Spleen (tissue), 11 donors: Measurements from ENCODE around the gene VSIG4. TPM values are rescaled to one million over a fixed set of nuclear protein-coding genes. Genes with fewer than 3 reads are reported as not detected.
A peak's percentile ranks its signal among the peaks of the same experiment; 100 is the strongest.

ENCODE experiments used
- DNase-seq: peaks from one replicate; pipeline ENCODE4 v3.0.0-alpha.2; 2020
- H3K27ac ChIP-seq, 8 donors: fragments of 200-600 bp; sonication (generic) in 7 of 8; 1 replicate in 4 of 8; 2 replicates in 4 of 8; pipeline versions ENCODE4 v1.5.0 to v1.8.0; 2016 to 2021; ENCODE audit warnings: inconsistent platforms in 4 of 8, mild to moderate bottlenecking in 4 of 8, moderate library complexity in 1 of 8
- H3K27me3 ChIP-seq, 7 donors: fragments of 200-600 bp; sonication (generic) in 6 of 7; replicated peaks in 1 of 7; 1 replicate in 4 of 7; 2 replicates in 3 of 7; pipeline versions ENCODE4 v1.5.0 to v1.8.0; 2016 to 2021; ENCODE audit warnings: inconsistent platforms in 3 of 7, mild to moderate bottlenecking in 1 of 7
- H3K36me3 ChIP-seq, 6 donors: fragments of 200-600 bp; sonication (generic) in 5 of 6; 1 replicate in 4 of 6; 2 replicates in 2 of 6; pipeline versions ENCODE4 v1.5.0 to v1.8.0; 2016 to 2021; ENCODE audit warnings: inconsistent platforms in 2 of 6
- H3K4me1 ChIP-seq, 6 donors: fragments of 200-600 bp; sonication (generic) in 5 of 6; 1 replicate in 3 of 6; 2 replicates in 3 of 6; pipeline versions ENCODE4 v1.5.0 to v1.8.0; 2016 to 2021; ENCODE audit warnings: inconsistent platforms in 3 of 6
- H3K4me3 ChIP-seq, 8 donors: fragments of 200-600 bp; sonication (generic) in 7 of 8; 1 replicate in 4 of 8; 2 replicates in 4 of 8; pipeline versions ENCODE4 v1.5.0 to v1.8.0; 2016 to 2021; ENCODE audit warnings: inconsistent platforms in 4 of 8, mild to moderate bottlenecking in 4 of 8, moderate library complexity in 2 of 8
- H3K9me3 ChIP-seq, 8 donors: fragments of 200-600 bp; sonication (generic) in 7 of 8; 1 replicate in 4 of 8; 2 replicates in 4 of 8; pipeline versions ENCODE4 v1.5.0 to v1.8.0; 2016 to 2021; ENCODE audit warnings: inconsistent platforms in 4 of 8
- POLR2A ChIP-seq, 3 donors: fragments of 450-650 bp; IDR thresholded peaks; one replicate each; pipeline ENCODE4 v1.5.1; 2017; ENCODE audit warnings: antibody characterized with exemption in 3 of 3, mild to moderate bottlenecking in 1 of 3
- POLR2AphosphoS5 ChIP-seq, 3 donors: sonication (generic); formaldehyde crosslinking; IDR thresholded peaks; one replicate each; pipeline ENCODE4 v1.5.1; 2017; ENCODE audit warnings: antibody characterized with exemption in 3 of 3
- WGBS, 5 donors: extraction: QIAGEN DNeasy Blood & Tissue Kit in 3 of 5; methylation state at CpG; one replicate each; pipeline versions ENCODE4 v1.1.5 to v1.1.7; 2013 to 2018; 5-methylcytosine and 5-hydroxymethylcytosine counted together
- intact Hi-C: fragments of 100-400 bp; cut with DNase I; formaldehyde crosslinking; loops from one replicate; pipeline ENCODE4 v1.15.0; 2023; ENCODE audit warnings: low total_unique reads
- polyA plus RNA-seq, 3 donors: library from polyadenylated mRNA; stranded (reverse); fragments of 200-250 nt; gene quantifications; one replicate each; pipeline ENCODE4 v1.2.1, GENCODE V29; 2013
- total RNA-seq, 7 donors: library from RNA; depleted of rRNA in 3 of 7; stranded (reverse); fragments of >200 nt in 3 of 7; fragmentation: NEBNext Ultra II Directional in 4 of 7; extraction: Animal tissue kit (Norgen Biotek cat#: 25700) in 4 of 7; gene quantifications; one replicate each; pipeline versions ENCODE4 v1.1.0 to v1.2.1, GENCODE V29; 2016 to 2021
- TF ChIP-seq, protein P1 (sequence below), 11 experiments: fragments of 200-600 bp in 7 of 11; fragments of 450-650 bp in 4 of 11; sonication (generic) in 4 of 11; IDR thresholded peaks in 8 of 11; conservative IDR thresholded peaks in 3 of 11; 1 replicate in 7 of 11; 2 replicates in 4 of 11; pipeline versions ENCODE4 v1.4.0 to v1.8.0; 2016 to 2021; ENCODE audit warnings: antibody characterized with exemption in 11 of 11, inconsistent platforms in 4 of 11, mild to moderate bottlenecking in 1 of 11
- donor health status: healthy with polysubstance abuse.
- donor health status: DM: no; HTN: no; CAD: no; lungs with moderate emphysema.
- donor health status: DM: no; HTN: no; CAD: no.
- donor health status: Bipolar disorder and iron deficiency.
- donor health status: healthy.
- donor health status: DM: no; HTN: no; CAD: no.
- donor health status: DM: yes; HTN: yes; CAD: no.

The VSIG4 gene
- total and polyA plus RNA-seq, 10 donors, result 6.3 to 255 (median 49.7) TPM

DNA sequence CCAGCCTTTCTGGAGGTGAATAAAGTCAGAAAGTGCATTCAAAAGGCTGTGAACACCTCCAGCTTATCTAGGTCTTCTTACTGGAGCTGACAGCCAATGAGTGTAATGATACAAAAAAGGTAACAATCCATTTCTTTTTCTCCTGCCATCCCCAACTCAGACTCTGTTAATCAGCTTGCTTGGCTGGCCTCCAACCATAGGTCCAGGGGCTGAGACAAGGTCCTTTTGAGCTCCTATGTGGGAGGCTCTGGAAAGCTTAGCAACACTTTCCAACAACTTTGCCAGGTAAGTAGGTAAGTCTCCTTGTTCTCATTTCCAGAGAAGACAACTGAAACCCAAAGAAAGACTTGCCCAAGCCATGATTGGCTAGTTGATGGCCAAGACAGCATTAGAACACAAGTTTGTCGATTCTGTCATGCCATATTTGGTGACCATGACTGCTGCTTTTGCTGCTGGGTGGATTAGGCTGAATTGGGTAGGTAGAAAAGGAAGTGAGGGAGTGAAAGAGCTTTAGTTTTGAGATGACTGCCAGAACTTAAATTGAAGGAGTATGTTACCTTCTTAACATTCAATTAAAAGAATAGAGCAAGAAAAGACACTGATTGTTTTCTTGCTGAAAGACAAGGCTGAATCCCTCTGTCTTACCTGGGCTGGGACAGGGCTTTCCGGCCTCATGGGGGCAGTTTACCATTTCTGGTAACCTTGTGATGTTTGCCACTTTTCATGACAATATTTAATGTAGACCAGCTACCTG, 22.8 kb downstream of the VSIG4 start:
- H3K27me3 ChIP-seq, result no peaks in the 10 kb centered on the region
- peak overlapping the region; percentile 46 to 94 (median 86) for H3K27ac ChIP-seq
- DNase-seq, result no peak
- intact Hi-C loops, result no loop called here
- 17 to 50% (median 35%) methylated on average over 2 of the region's 2 CpGs for WGBS, 5 donors
- no peaks in the 10 kb centered on the region for H3K9me3 ChIP-seq
- H3K4me3 ChIP-seq, result peak overlapping the region in 7 of 8 donors; percentile 17 to 70 (median 36)
- TF ChIP-seq, protein P1, sequence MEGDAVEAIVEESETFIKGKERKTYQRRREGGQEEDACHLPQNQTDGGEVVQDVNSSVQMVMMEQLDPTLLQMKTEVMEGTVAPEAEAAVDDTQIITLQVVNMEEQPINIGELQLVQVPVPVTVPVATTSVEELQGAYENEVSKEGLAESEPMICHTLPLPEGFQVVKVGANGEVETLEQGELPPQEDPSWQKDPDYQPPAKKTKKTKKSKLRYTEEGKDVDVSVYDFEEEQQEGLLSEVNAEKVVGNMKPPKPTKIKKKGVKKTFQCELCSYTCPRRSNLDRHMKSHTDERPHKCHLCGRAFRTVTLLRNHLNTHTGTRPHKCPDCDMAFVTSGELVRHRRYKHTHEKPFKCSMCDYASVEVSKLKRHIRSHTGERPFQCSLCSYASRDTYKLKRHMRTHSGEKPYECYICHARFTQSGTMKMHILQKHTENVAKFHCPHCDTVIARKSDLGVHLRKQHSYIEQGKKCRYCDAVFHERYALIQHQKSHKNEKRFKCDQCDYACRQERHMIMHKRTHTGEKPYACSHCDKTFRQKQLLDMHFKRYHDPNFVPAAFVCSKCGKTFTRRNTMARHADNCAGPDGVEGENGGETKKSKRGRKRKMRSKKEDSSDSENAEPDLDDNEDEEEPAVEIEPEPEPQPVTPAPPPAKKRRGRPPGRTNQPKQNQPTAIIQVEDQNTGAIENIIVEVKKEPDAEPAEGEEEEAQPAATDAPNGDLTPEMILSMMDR (IDR thresholded peaks at IDR 0.05 in 8 of 11, conservative IDR thresholded peaks at IDR 0.05 in 3 of 11), result no peak
- peak in 1 of 3 donors; percentile 23 for TF ChIP-seq POLR2AphosphoS5 (IDR thresholded peaks at IDR 0.05)
- peaks cover 19 to 80% (median 31%) of the 10 kb centered on the region in 6 donors for H3K4me1 ChIP-seq
- peaks cover 0 to 11% (median 0%) of the 10 kb centered on the region in 6 donors for H3K36me3 ChIP-seq

DNA sequence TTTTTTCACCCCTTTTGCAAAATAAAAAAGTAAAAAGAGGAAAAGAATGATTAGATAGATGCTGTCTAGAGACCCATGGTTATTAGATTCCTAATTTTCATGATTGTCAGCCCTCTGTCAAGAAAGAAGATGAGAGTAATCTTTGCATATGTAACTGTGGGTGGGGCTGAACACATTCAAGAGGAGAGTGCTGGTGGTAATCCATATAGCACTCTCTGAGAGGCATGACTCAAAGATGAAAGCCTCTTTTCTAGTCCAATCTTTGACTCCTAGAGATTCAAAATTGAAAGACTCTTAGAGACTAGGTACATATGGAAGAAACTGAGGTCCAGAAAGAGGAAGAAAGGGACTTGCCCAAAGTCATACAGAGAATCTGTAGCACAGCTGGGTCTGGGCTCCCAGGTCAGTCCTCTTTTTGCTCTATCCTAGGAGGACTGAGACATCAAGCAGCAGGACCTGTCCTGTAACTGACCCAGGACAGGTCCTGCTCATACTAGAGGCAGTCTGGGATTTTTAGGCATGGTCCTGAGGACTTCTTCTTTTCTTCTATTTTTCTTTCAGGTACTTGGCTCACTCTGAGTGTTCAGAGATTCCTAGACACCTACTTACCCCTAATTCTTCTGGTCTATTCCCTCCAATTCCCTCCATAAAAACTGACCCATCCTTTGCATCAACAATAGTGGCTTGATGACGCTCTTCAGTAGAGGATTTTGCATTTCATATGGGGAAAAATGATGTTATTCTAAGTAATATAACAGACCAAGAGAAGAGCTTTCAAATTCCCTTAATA, 23.8 kb downstream of the VSIG4 start:
- Histone ChIP-seq H3K36me3 (peaks cover 0 to 11% (median 0%) of the 10 kb centered on the region in 6 donors), H3K27ac (peak overlapping the region; percentile 46 to 94 (median 86)), H3K27me3 (no peaks in the 10 kb centered on the region), H3K9me3 (no peaks in the 10 kb centered on the region), H3K4me3 (peak overlapping the region in 7 of 8 donors; percentile 17 to 70 (median 36)), H3K4me1 (peaks cover 19 to 84% (median 35%) of the 10 kb centered on the region in 6 donors)
- intact Hi-C loops, result no loop called here
- TF ChIP-seq POLR2A (IDR thresholded peaks at IDR 0.05) (no peak), POLR2AphosphoS5 (IDR thresholded peaks at IDR 0.05) (no peak)
- TF ChIP-seq, protein P1 (IDR thresholded peaks at IDR 0.05 in 8 of 11, conservative IDR thresholded peaks at IDR 0.05 in 3 of 11), result no peak
- DNase-seq, result no peak
- 33 to 70% (median 54%) methylated on average over 1 of the region's 1 CpG for WGBS, 5 donors

DNA sequence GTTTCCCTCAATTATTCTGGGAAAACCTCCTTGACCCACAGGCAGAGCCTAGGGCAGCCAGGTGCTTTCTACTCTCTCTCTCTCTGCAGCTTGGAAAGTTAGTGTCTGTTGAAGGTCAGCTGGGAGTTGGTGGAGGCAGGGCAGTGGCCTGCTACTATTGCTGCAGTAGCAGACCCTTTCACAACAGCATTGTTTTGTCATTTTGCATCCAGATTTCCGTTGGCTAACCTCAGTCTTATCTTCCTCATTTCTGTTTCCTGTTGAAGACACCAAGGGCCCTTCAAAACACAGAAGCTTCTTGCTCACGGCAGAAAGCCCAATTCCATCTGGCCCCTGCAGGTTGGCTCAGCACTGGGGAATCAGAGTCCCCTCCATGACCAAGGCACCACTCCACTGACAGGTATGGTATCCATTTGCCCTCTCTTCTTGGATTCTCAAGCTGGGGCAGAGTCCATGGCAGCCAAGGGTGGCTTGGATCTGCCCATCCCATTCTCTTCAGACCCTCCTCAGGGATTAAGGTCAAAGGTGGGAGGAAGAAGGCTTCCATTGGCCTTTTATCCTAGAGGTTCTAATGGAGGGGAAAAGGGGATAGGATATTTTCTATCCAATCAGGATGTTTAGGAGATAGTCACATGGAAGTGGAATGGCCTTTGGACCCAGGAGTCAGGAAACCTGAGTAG, 24.6 kb downstream of the VSIG4 start:
- Histone ChIP-seq H3K36me3 (peaks cover 0 to 11% (median 0%) of the 10 kb centered on the region in 6 donors), H3K4me1 (peaks cover 19 to 78% (median 36%) of the 10 kb centered on the region in 6 donors), H3K27ac (peak overlapping the region; percentile 46 to 94 (median 86)), H3K27me3 (no peaks in the 10 kb centered on the region), H3K4me3 (peak overlapping the region in 7 of 8 donors; percentile 17 to 70 (median 36)), H3K9me3 (no peaks in the 10 kb centered on the region)
- WGBS, 5 donors, result 14 to 22% (median 18%) methylated on average over 2 of the region's 2 CpGs
- DNase-seq, result peak; percentile 85
- TF ChIP-seq POLR2A (IDR thresholded peaks at IDR 0.05), result peak; percentile 13 to 59 (median 23)
- TF ChIP-seq, protein P1 (IDR thresholded peaks at IDR 0.05 in 8 of 11, conservative IDR thresholded peaks at IDR 0.05 in 3 of 11), result no peak
- peak in 2 of 3 donors; percentile 67 to 92 for TF ChIP-seq POLR2AphosphoS5 (IDR thresholded peaks at IDR 0.05)
- intact Hi-C loops, result no loop called here
